WTC11 (cell line): ENCODE results near the gene CCM2.

Source experiments
- CREB1 ChIP-seq: sonication (generic); formaldehyde crosslinking; IDR thresholded peaks from 2 replicates; pipeline ENCODE4 v1.8.0; 2023; ENCODE audit warnings: mild to moderate bottlenecking, missing genetic modification reagents
- CREM ChIP-seq: sonication (generic); formaldehyde crosslinking; IDR thresholded peaks from 2 replicates; pipeline ENCODE4 v1.8.1; 2022; ENCODE audit warnings: mild to moderate bottlenecking, missing genetic modification reagents, moderate library complexity
- CTCF ChIP-seq: fragments of 200-600 bp; IDR thresholded peaks from 2 replicates; pipeline ENCODE4 v1.8.0; 2022; ENCODE audit warnings: antibody characterized with exemption

- TF ChIP-seq CTCF = no peak
- TF ChIP-seq CREB1 = no peak
- TF ChIP-seq CREM (CRISPR knock-in tag) = no peak
These were observed 89.4 kb downstream of the CCM2 start for GRCh38 chr7:45089341-45089891.
